Stomach (tissue), 9 donors: ENCODE measurements around the gene LDOC1. TPM values are rescaled to one million over a fixed set of nuclear protein-coding genes. Genes with fewer than 3 reads are reported as not detected.
"Not testable (repeated sequence)": the region's sequence is repeated elsewhere in the genome, so short reads cannot be mapped to it uniquely, and the experiment has no call there.

Source experiments
- DNase-seq, 2 donors: peaks; one replicate each; pipeline versions ENCODE4 v3.0.0 to v3.0.0-alpha.2; 2013 to 2019
- H3K27ac ChIP-seq, 5 donors: fragments of 200-600 bp in 4 of 5; sonication (generic) in 4 of 5; one replicate each; pipeline ENCODE4 v1.5.1; 2013 to 2019; ENCODE audit warnings: mild to moderate bottlenecking in 1 of 5, moderate library complexity in 1 of 5
- H3K27me3 ChIP-seq, 3 donors: fragments of 200-600 bp; sonication (generic); one replicate each; pipeline ENCODE4 v1.5.1; 2017 to 2019; ENCODE audit warnings: mixed run types in 1 of 3
- H3K36me3 ChIP-seq, 4 donors: fragments of 200-600 bp; sonication (generic); 1 replicate in 3 of 4; 2 replicates in 1 of 4; pipeline ENCODE4 v1.5.1; 2016 to 2019
- H3K4me1 ChIP-seq, 4 donors: fragments of 200-600 bp; sonication (generic); one replicate each; pipeline ENCODE4 v1.5.1; 2016 to 2019
- H3K4me3 ChIP-seq, 4 donors: fragments of 200-600 bp; sonication (generic) in 3 of 4; one replicate each; pipeline ENCODE4 v1.5.1; 2016 to 2019; ENCODE audit warnings: mild to moderate bottlenecking in 1 of 4
- H3K9me3 ChIP-seq, 4 donors: fragments of 200-600 bp; sonication (generic); one replicate each; pipeline ENCODE4 v1.5.1; 2016 to 2019
- CTCF ChIP-seq, 7 experiments: fragments of 450-650 bp in 4 of 7; fragments of 200-600 bp in 3 of 7; sonication (generic) in 3 of 7; IDR thresholded peaks; one replicate each; pipeline ENCODE4 v1.5.1; 2016 to 2019; ENCODE audit warnings: antibody characterized with exemption in 7 of 7, control low read depth in 2 of 7, mild to moderate bottlenecking in 1 of 7
- EP300 ChIP-seq: sonication (generic); formaldehyde crosslinking; IDR thresholded peaks from one replicate; pipeline ENCODE4 v1.6.1; 2017; ENCODE audit warnings: antibody characterized with exemption
- POLR2A ChIP-seq, 4 donors: fragments of 450-650 bp; IDR thresholded peaks; one replicate each; pipeline ENCODE4 v1.6.1; 2016; ENCODE audit warnings: antibody characterized with exemption in 4 of 4, control low read depth in 2 of 4, mild to moderate bottlenecking in 1 of 4, moderate library complexity in 1 of 4
- POLR2AphosphoS5 ChIP-seq, 3 donors: sonication (generic); formaldehyde crosslinking; IDR thresholded peaks; one replicate each; pipeline ENCODE4 v1.6.1; 2016; ENCODE audit warnings: antibody characterized with exemption in 3 of 3
- WGBS, 5 donors: extraction: QIAGEN DNeasy Blood & Tissue Kit in 3 of 5; methylation state at CpG; one replicate each; pipeline versions ENCODE4 v1.1.5 to v1.1.7; 2013 to 2018; 5-methylcytosine and 5-hydroxymethylcytosine counted together
- intact Hi-C: fragments of 100-400 bp; cut with DNase I; formaldehyde crosslinking; loops from one replicate; pipeline ENCODE4 v1.15.1; 2023; ENCODE audit warnings: low total_unique reads
- polyA plus RNA-seq, 3 donors: library from polyadenylated mRNA; stranded (reverse); fragments of 200-250 nt; gene quantifications; one replicate each; pipeline ENCODE4 v1.2.3, GENCODE V29; 2013
- total RNA-seq, 5 donors: library from RNA; depleted of rRNA; stranded (reverse); fragments of >200 nt; gene quantifications; one replicate each; pipeline versions ENCODE4 v1.1.0 to v1.2.3, GENCODE V29; 2014 to 2016
- donor health status: healthy with polysubstance abuse.
- donor health status: Bipolar disorder and iron deficiency.
- donor health status: healthy.

The LDOC1 gene
- total and polyA plus RNA-seq, 8 donors, result 0.89 to 20.8 (median 5.4) TPM

DNA sequence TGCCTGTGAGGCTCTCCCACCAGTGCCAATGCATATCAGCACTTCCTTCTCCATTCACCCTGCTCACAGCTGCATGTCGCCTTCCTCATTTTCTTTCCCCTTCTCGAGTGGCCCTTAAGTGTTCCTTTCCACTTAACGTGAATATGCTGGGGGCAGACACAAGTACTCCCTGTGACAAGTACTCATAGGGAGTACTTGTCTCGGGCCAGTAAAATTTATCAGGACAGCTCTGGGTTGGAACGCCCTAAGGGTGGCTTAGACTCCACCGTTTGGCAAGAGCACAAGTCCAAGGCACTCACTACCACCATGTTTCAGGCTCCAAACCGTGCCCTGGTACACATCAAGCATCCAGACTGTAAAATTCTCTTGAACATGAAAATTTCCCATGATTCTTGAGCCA, 3.9 kb upstream of the LDOC1 start:
- Histone ChIP-seq H3K9me3 (no peaks in the 10 kb centered on the region), H3K4me3 (no peak overlapping the region), H3K36me3 (no peaks in the 10 kb centered on the region), H3K4me1 (peaks cover 0 to 8% (median 3%) of the 10 kb centered on the region in 4 donors), H3K27ac (no peak overlapping the region), H3K27me3 (peaks cover 0 to 4% (median 0%) of the 10 kb centered on the region in 3 donors)
- TF ChIP-seq POLR2AphosphoS5 (IDR thresholded peaks at IDR 0.05), result no peak
- no peak for TF ChIP-seq CTCF (IDR thresholded peaks at IDR 0.05)
- TF ChIP-seq POLR2A (IDR thresholded peaks at IDR 0.05), result no peak
- TF ChIP-seq EP300, result no peak
- DNase-seq, result no peak
- 51 to 80% (median 72%) methylated on average over 5 to 7 of the region's 7 CpGs for WGBS, 5 donors
- intact Hi-C loops, result no loop called here

GRCh38 chrX:141175786-141176185, 1.1 kb downstream of the LDOC1 start:
- intact Hi-C loops, result no loop called here
- WGBS, 5 donors, result 48 to 76% (median 51%) methylated on average over 5 of the region's 5 CpGs

GRCh38 chrX:141164406-141164805, 12.5 kb downstream of the LDOC1 start:
- DNase-seq, result no peak

More at GRCh38 chrX:141175786-141176185, 1.1 kb downstream of the LDOC1 start:
- TF ChIP-seq POLR2A (IDR thresholded peaks at IDR 0.05), result no peak
- TF ChIP-seq CTCF (IDR thresholded peaks at IDR 0.05), result no peak
- no peak for TF ChIP-seq POLR2AphosphoS5 (IDR thresholded peaks at IDR 0.05)
- Histone ChIP-seq H3K9me3 (no peaks in the 10 kb centered on the region), H3K4me1 (peaks cover 0 to 8% (median 4%) of the 10 kb centered on the region in 4 donors), H3K4me3 (peak overlapping the region; percentile 50 to 62 (median 58)), H3K27ac (no peak overlapping the region), H3K36me3 (no peaks in the 10 kb centered on the region), H3K27me3 (peaks cover 0 to 4% (median 0%) of the 10 kb centered on the region in 3 donors)
- peak in 1 of 2 donors; percentile 3 for DNase-seq

DNA sequence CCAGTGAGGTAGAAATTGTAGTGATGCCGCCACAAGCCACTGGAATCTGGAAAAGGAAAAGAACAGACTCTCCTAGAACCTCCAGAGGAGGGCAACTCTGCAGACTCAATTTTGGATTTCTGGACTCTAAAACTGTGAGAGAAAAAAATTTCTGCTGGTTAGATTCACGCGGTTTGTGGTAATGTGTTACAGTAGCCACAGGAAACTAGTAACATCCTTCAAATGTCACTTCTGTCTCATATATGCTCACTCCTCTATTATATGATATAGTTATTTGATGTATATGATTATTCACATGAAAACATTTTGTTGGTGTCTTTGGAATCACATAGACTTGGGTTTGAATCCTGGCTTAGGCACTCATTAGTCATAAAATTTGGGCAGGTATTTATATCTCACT, 18.8 kb downstream of the LDOC1 start:
- Histone ChIP-seq H3K36me3 (no peaks in the 10 kb centered on the region), H3K27ac (no peak overlapping the region), H3K27me3 (no peaks in the 10 kb centered on the region), H3K4me3 (no peak overlapping the region), H3K4me1 (no peaks in the 10 kb centered on the region), H3K9me3 (peaks cover 0 to 14% (median 2%) of the 10 kb centered on the region in 4 donors)
- TF ChIP-seq POLR2AphosphoS5 (IDR thresholded peaks at IDR 0.05), result no peak
- no peak for TF ChIP-seq POLR2A (IDR thresholded peaks at IDR 0.05)
- TF ChIP-seq CTCF (IDR thresholded peaks at IDR 0.05), result no peak
- no peak for TF ChIP-seq EP300
- intact Hi-C loops, result no loop called here
- 67 to 88% (median 84%) methylated on average over 3 of the region's 3 CpGs for WGBS, 5 donors
- DNase-seq, result no peak

More at GRCh38 chrX:141164406-141164805, 12.5 kb downstream of the LDOC1 start:
- Histone ChIP-seq H3K36me3 (no peaks in the 10 kb centered on the region), H3K27ac (no peak overlapping the region), H3K9me3 (no peaks in the 10 kb centered on the region), H3K27me3 (no peaks in the 10 kb centered on the region), H3K4me3 (no peak overlapping the region), H3K4me1 (peaks cover 0 to 5% (median 0%) of the 10 kb centered on the region in 4 donors)
- intact Hi-C loops, result no loop called here
- no peak for TF ChIP-seq POLR2AphosphoS5 (IDR thresholded peaks at IDR 0.05)
- no peak for TF ChIP-seq CTCF (IDR thresholded peaks at IDR 0.05)
- no peak for TF ChIP-seq POLR2A (IDR thresholded peaks at IDR 0.05)
- TF ChIP-seq EP300, result no peak
- 76 to 94% (median 79%) methylated on average over 1 of the region's 1 CpG for WGBS, 5 donors

DNA sequence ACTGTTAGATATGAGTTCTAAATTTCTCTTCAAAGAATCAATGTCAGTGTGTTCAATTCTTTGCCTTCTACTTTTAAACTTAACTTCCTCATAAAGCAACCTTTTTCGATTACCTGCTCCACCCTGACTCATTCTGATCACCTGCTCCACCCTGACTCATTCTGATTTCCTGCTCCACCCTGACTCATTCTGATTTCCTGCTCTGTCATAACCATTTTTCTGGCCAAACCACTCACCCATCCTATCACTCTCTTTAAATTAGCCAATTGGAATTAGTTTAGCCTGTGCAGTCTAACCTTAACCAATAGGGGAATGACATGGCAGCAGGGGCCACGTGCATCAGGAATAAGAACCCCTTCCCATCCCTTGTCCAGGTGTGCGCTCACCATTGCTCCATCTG, 21.7 kb downstream of the LDOC1 start:
- WGBS, 5 donors, result 63 to 88% (median 83%) methylated on average over 2 to 3 of the region's 3 CpGs
- H3K27ac ChIP-seq, H3K36me3 ChIP-seq, H3K4me3 ChIP-seq, H3K4me1 ChIP-seq, intact Hi-C loops, H3K27me3 ChIP-seq, DNase-seq: not testable (repeated sequence)
- H3K9me3 ChIP-seq, result peaks cover 0 to 14% (median 2%) of the 10 kb centered on the region in 4 donors
